Esophagus squamous epithelium (tissue), 5 donors: Measurements from ENCODE around the gene ACOT8. TPM values are rescaled to one million over a fixed set of nuclear protein-coding genes. Genes with fewer than 3 reads are reported as not detected.

ENCODE experiments used
- DNase-seq: peaks from one replicate; lab custom pipeline; 2025; lab: John Stamatoyannopoulos, UW
- H3K27ac ChIP-seq, 4 donors: fragments of 200-600 bp; sonication (generic); one replicate each; pipeline ENCODE4 v1.5.1; 2016 to 2019; ENCODE audit warnings: mild to moderate bottlenecking in 1 of 4
- H3K27me3 ChIP-seq, 4 donors: fragments of 200-600 bp; sonication (generic); 1 replicate in 3 of 4; 2 replicates in 1 of 4; pipeline versions ENCODE4 v1.5.1 to v1.6.0; 2017 to 2021; ENCODE audit warnings: antibody characterized with exemption in 1 of 4
- H3K36me3 ChIP-seq, 3 donors: fragments of 200-600 bp; sonication (generic); one replicate each; pipeline ENCODE4 v1.5.1; 2016 to 2019
- H3K4me1 ChIP-seq, 3 donors: fragments of 200-600 bp; sonication (generic); one replicate each; pipeline ENCODE4 v1.5.1; 2017 to 2019
- H3K4me3 ChIP-seq, 4 donors: fragments of 200-600 bp; sonication (generic); 1 replicate in 3 of 4; 2 replicates in 1 of 4; pipeline ENCODE4 v1.5.1; 2016 to 2019; ENCODE audit warnings: mild to moderate bottlenecking in 2 of 4, moderate library complexity in 1 of 4
- H3K9me3 ChIP-seq, 3 donors: fragments of 200-600 bp; sonication (generic); one replicate each; pipeline ENCODE4 v1.5.1; 2016 to 2019
- POLR2A ChIP-seq, 4 donors: fragments of 450-650 bp; IDR thresholded peaks; one replicate each; pipeline ENCODE4 v1.6.1; 2017; ENCODE audit warnings: antibody characterized with exemption in 4 of 4, mild to moderate bottlenecking in 4 of 4, moderate library complexity in 3 of 4
- WGBS, 2 donors: methylation state at CpG; one replicate each; pipeline ENCODE4 v1.1.5; 2018; 5-methylcytosine and 5-hydroxymethylcytosine counted together
- intact Hi-C: fragments of 100-400 bp; cut with DNase I; formaldehyde crosslinking; loops from one replicate; pipeline ENCODE4 v1.15.0; 2022
- total RNA-seq, 4 donors: library from RNA; depleted of rRNA; stranded (reverse); fragments of >200 nt; gene quantifications; one replicate each; pipeline ENCODE4 v1.1.0, GENCODE V29; 2016
- TF ChIP-seq, protein P1 (sequence below), 6 experiments: fragments of 450-650 bp in 4 of 6; fragments of 200-600 bp in 2 of 6; sonication (generic) in 2 of 6; IDR thresholded peaks; one replicate each; pipeline ENCODE4 v1.5.1; 2016 to 2019; ENCODE audit warnings: antibody characterized with exemption in 6 of 6, mild to moderate bottlenecking in 4 of 6, moderate library complexity in 4 of 6
- donor health status: DM: yes; HTN: yes; CAD: no.

ACOT8 gene
- total RNA-seq, 4 donors from 2014 or later = 27.7 to 35.0 (median 31.1) TPM

DNA sequence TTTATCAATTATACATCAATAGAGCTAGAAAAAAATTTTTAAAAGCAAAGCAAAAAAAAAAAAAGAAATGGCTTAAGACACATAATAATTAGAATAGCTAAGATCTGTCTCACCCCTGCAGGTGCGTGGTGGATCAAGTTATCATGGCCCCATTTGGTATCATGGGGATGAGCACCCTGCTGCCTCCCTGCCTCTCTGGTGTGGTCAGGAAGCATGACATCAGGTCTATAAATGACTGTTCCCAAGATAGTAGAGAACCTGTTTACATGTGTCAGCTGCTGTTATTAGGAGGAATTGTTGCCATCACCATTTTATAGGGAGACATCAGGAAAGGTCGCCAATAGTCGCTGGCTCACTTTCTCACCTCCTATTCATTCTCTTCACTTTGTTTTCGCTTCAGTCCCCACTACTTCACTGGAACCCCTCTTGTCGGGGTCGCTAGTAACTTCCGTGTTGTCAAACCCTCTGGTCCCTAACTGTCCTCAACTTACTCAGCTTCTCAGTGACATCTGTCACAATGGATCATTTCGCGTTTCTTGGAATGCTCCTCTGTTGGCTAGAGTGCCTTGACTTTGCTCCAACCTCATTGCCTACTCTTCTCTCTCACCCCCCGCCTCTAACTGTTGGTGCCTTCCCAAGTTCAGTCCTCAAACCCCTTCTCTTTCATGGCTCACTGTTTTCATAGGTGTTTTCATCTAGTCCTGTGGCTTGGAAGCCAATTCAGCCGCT is 60.7 kb downstream of the ACOT8 start:
- DNase-seq = no peak
- peaks cover 6 to 26% (median 8%) of the 10 kb centered on the region in 3 donors for H3K4me1 ChIP-seq
- H3K27ac ChIP-seq = no peak overlapping the region
- no peak overlapping the region for H3K4me3 ChIP-seq
- H3K36me3 ChIP-seq = peaks cover 0 to 46% (median 33%) of the 10 kb centered on the region in 3 donors
- 92 to 99% methylated on average over 11 of the region's 11 CpGs for WGBS, 2 donors
- no peaks in the 10 kb centered on the region for H3K27me3 ChIP-seq
- no peaks in the 10 kb centered on the region for H3K9me3 ChIP-seq
- intact Hi-C loops = no loop called here
- TF ChIP-seq POLR2A (IDR thresholded peaks at IDR 0.05) = no peak
- TF ChIP-seq, protein P1, sequence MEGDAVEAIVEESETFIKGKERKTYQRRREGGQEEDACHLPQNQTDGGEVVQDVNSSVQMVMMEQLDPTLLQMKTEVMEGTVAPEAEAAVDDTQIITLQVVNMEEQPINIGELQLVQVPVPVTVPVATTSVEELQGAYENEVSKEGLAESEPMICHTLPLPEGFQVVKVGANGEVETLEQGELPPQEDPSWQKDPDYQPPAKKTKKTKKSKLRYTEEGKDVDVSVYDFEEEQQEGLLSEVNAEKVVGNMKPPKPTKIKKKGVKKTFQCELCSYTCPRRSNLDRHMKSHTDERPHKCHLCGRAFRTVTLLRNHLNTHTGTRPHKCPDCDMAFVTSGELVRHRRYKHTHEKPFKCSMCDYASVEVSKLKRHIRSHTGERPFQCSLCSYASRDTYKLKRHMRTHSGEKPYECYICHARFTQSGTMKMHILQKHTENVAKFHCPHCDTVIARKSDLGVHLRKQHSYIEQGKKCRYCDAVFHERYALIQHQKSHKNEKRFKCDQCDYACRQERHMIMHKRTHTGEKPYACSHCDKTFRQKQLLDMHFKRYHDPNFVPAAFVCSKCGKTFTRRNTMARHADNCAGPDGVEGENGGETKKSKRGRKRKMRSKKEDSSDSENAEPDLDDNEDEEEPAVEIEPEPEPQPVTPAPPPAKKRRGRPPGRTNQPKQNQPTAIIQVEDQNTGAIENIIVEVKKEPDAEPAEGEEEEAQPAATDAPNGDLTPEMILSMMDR (IDR thresholded peaks at IDR 0.05) = no peak

DNA sequence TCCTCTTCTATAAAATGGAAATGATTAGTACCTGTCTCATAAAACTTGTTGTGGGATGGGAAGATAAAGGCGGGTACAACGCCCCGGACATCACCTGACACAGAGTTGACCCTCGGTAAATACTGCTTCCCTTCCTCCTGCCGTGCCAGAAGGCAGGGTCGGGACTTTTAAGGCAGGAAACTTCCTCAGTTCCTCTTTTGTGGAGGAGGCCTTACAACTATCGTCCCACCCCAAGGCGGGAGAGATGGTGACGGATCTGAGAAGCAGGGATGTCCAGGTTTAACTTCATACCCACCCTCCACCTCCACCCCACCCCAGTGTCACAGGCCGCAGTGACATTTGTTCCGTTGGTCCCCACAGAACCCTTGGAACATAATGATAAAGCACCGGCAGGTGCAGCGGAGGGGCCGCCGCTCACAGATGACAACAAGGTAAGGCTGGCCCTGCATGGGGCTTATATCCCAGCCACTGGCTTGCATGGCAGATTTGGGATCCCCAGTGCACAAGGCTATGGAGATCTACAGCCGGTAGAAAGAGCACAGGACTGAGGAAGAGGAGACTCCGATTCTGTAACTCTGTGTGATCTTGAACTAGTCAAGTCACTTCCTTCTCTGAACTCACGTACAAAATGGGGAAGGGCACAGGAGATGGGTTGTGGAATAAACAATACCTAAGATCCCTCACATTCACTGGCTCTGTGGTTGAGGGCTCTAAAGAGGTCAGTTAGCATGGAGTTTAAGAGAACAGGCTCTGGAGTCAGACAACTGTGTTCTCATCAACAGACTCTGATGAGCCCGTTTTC is 64.7 kb downstream of the ACOT8 start:
- no peaks in the 10 kb centered on the region for H3K27me3 ChIP-seq
- no peak for DNase-seq
- peaks cover 6 to 29% (median 11%) of the 10 kb centered on the region in 3 donors for H3K4me1 ChIP-seq
- no peaks in the 10 kb centered on the region for H3K9me3 ChIP-seq
- TF ChIP-seq, protein P1 (IDR thresholded peaks at IDR 0.05) = no peak
- TF ChIP-seq POLR2A (IDR thresholded peaks at IDR 0.05) = no peak
- intact Hi-C loops = no loop called here
- H3K36me3 ChIP-seq = peaks cover 0 to 38% (median 25%) of the 10 kb centered on the region in 3 donors
- H3K27ac ChIP-seq = peak overlapping the region; percentile 93 to 97 (median 95)
- H3K4me3 ChIP-seq = peak overlapping the region; percentile 86 to 100 (median 95)
- 15 to 16% methylated on average over 12 to 13 of the region's 19 CpGs for WGBS, 2 donors

Other genes with a start within 250 kb of the ACOT8 start
- not detected for gene WFDC10A, start 227.7 kb downstream of the ACOT8 start, total RNA-seq
- not detected for gene WFDC9, start 226.1 kb downstream of the ACOT8 start, total RNA-seq
- gene WFDC11, start 187.2 kb downstream of the ACOT8 start, total RNA-seq = not detected
- not detected for gene WFDC13, start 155.4 kb downstream of the ACOT8 start, total RNA-seq
- gene WFDC10B, start 152.4 kb downstream of the ACOT8 start, total RNA-seq = not detected
- not detected for gene SPINT4, start 135.0 kb downstream of the ACOT8 start, total RNA-seq
- 1 to 10 TPM in 1 of 4 donors, not detected in 3; 1.3 TPM for gene WFDC3, start 65.5 kb downstream of the ACOT8 start, total RNA-seq
- 10 to 100 TPM; 13.9 to 23.1 (median 20.3) TPM for gene DNTTIP1, start 65.4 kb downstream of the ACOT8 start, total RNA-seq
- 10 to 100 TPM; 17.4 to 54.4 (median 31.2) TPM for gene UBE2C, start 44.7 kb downstream of the ACOT8 start, total RNA-seq
- 1 to 10 TPM in 1 of 4 donors, not detected in 3; 1.1 TPM for gene TNNC2, start 30.1 kb downstream of the ACOT8 start, total RNA-seq
- gene SNX21, start 23.6 kb downstream of the ACOT8 start, total RNA-seq = 10 to 100 TPM; 21.2 to 43.2 (median 37.4) TPM
- gene ZSWIM3, start 222 bp upstream of the ACOT8 start, total RNA-seq = 1 to 10 TPM; 1.1 to 3.2 (median 2.5) TPM
- gene ZSWIM1, start 23.8 kb upstream of the ACOT8 start, total RNA-seq = 1 to 10 TPM; 6.6 to 8.8 (median 7.6) TPM
- gene SPATA25, start 30.2 kb upstream of the ACOT8 start, total RNA-seq = 1 to 10 TPM in 2 of 4 donors, not detected in 2; 1.1 to 1.3 TPM
- gene NEURL2, start 33.8 kb upstream of the ACOT8 start, total RNA-seq = 1 to 10 TPM; 4.1 to 6.5 (median 5.5) TPM
- 10 to 100 TPM; 44.5 to 74.8 (median 56.8) TPM for gene CTSA, start 33.9 kb upstream of the ACOT8 start, total RNA-seq
- gene PLTP, start 54.8 kb upstream of the ACOT8 start, total RNA-seq = 100 to 1,000 TPM in 2 of 4 donors, 10 to 100 TPM in 1, 1 to 10 TPM in 1; 5.9 to 248 (median 92.6) TPM
- gene PCIF1, start 77.3 kb upstream of the ACOT8 start, total RNA-seq = 10 to 100 TPM; 10.4 to 36.8 (median 16.4) TPM
- gene ZNF335, start 114.8 kb upstream of the ACOT8 start, total RNA-seq = 10 to 100 TPM; 10.5 to 22.5 (median 19.8) TPM
- gene MMP9, start 151.5 kb upstream of the ACOT8 start, total RNA-seq = under 1 TPM in 3 of 4 donors, not detected in 1; 0.18 to 0.50 (median 0.38) TPM
- gene SLC12A5, start 171.8 kb upstream of the ACOT8 start, total RNA-seq = not detected
- gene NCOA5, start 232.6 kb upstream of the ACOT8 start, total RNA-seq = 10 to 100 TPM; 20.7 to 29.8 (median 22.3) TPM